MCF 10A (cell line): ENCODE data around the gene PCSK6. TPM values are rescaled to one million over a fixed set of nuclear protein-coding genes. Genes with fewer than 3 reads are reported as not detected.
A peak's percentile ranks its signal among the peaks of the same experiment; 100 is the strongest.

Source experiments
- BruUV-seq: library from RNA; stranded (reverse); fragments of 400-500 nt; replicated peaks from 2 replicates; lab custom pipeline; 2021; lab: Mats Ljungman, UMichigan
- CTCF ChIA-PET: fragments of 300-600 bp; sonication (Branson Sonifier 250); formaldehyde crosslinking; extraction: SDS; loops from one replicate; lab custom pipeline; 2021; ENCODE audit warnings: antibody characterized with exemption, inconsistent platforms; lab: Yijun Ruan, JAX
- POLR2A ChIA-PET: fragments of 300-600, 350-650 bp; sonication (Branson Sonifier 250); formaldehyde crosslinking; extraction: SDS; loops from one replicate; lab custom pipeline; 2020; ENCODE audit warnings: antibody characterized with exemption, inconsistent platforms; lab: Yijun Ruan, JAX
- DNase-seq: peaks from one replicate; pipeline ENCODE4 v3.0.0-alpha.2; 2018; ENCODE audit not compliant: unreplicated experiment
- H3K27ac Mint-ChIP-seq: one replicate; pipeline ENCODE4 v1.8.0; 2022; ENCODE audit warnings: mild to moderate bottlenecking, low read depth, mixed read lengths; ENCODE audit not compliant: unreplicated experiment
- H3K27me3 Mint-ChIP-seq: one replicate; pipeline ENCODE4 v1.8.0; 2022; ENCODE audit warnings: mixed read lengths; ENCODE audit not compliant: insufficient read depth, unreplicated experiment
- H3K36me3 Mint-ChIP-seq: one replicate; pipeline ENCODE4 v1.8.0; 2022; ENCODE audit warnings: mild to moderate bottlenecking, moderate library complexity, mixed read lengths; ENCODE audit not compliant: insufficient read depth, unreplicated experiment
- H3K4me1 Mint-ChIP-seq: one replicate; pipeline ENCODE4 v1.8.0; 2022; ENCODE audit warnings: mixed read lengths; ENCODE audit not compliant: insufficient read depth, unreplicated experiment
- H3K4me3 Mint-ChIP-seq: one replicate; pipeline ENCODE4 v1.8.0; 2022; ENCODE audit warnings: mild to moderate bottlenecking, moderate library complexity, mixed read lengths; ENCODE audit not compliant: unreplicated experiment
- H3K9me3 Mint-ChIP-seq: one replicate; pipeline ENCODE4 v1.8.0; 2022; ENCODE audit warnings: mixed read lengths; ENCODE audit not compliant: unreplicated experiment
- CTCF ChIP-seq: fragments of 200-600 bp; IDR thresholded peaks from one replicate; pipeline ENCODE4 v1.8.0; 2022; ENCODE audit warnings: antibody characterized with exemption, mild to moderate bottlenecking; ENCODE audit not compliant: unreplicated experiment
- intact Hi-C: fragments of 100-400 bp; cut with micrococcal nuclease; formaldehyde crosslinking; loops from 2 replicates; pipeline ENCODE4 v1.14.1; 2022
- total RNA-seq: library from RNA; stranded (reverse); gene quantifications from 2 replicates; pipeline ENCODE4 v1.2.3, GENCODE V29; 2022

PCSK6 gene
- total RNA-seq, 1 experiment from 2014 or later, result 30.8 TPM

- Mint-ChIP-seq H3K27ac (peak overlapping the region; percentile 53), H3K9me3 (no peaks in the 10 kb centered on the region), H3K27me3 (no peaks in the 10 kb centered on the region), H3K36me3 (no peaks in the 10 kb centered on the region), H3K4me1 (no peaks in the 10 kb centered on the region), H3K4me3 (no peak overlapping the region)
- intact Hi-C loops, result no loop called here
- no TSS peak for BruUV-seq
- ChIA-PET CTCF (interaction anchor here (0.5 to 1.7 kb wide), 3 partner anchors 11 to 309 kb away, joined by 3 to 4 read pairs (median 4); no protein-coding TSS in a partner anchor), POLR2A (no interaction called here)
- TF ChIP-seq CTCF, result no peak
- DNase-seq, result no peak
Measured at GRCh38 chr15:101332061-101332467, 157.4 kb downstream of the PCSK6 start.

GRCh38 chr15:101329867-101330380 is 159.6 kb downstream of the PCSK6 start:
- no TSS peak for BruUV-seq
- H3K27me3 Mint-ChIP-seq, result no peaks in the 10 kb centered on the region
- ChIA-PET POLR2A (no interaction called here), CTCF (no interaction called here)
- no peaks in the 10 kb centered on the region for H3K9me3 Mint-ChIP-seq
- no peak for DNase-seq
- intact Hi-C loops, result no loop called here
- no peaks in the 10 kb centered on the region for H3K4me1 Mint-ChIP-seq
- no peaks in the 10 kb centered on the region for H3K36me3 Mint-ChIP-seq
- H3K4me3 Mint-ChIP-seq, result no peak overlapping the region
- H3K27ac Mint-ChIP-seq, result no peak overlapping the region
- no peak for TF ChIP-seq CTCF

GRCh38 chr15:101329309-101329863 is 160.1 kb downstream of the PCSK6 start:
- H3K4me1 Mint-ChIP-seq, result no peaks in the 10 kb centered on the region
- no peak overlapping the region for H3K4me3 Mint-ChIP-seq
- CTCF ChIA-PET, result no interaction called here
- H3K27ac Mint-ChIP-seq, result no peak overlapping the region
- BruUV-seq, result no TSS peak
- TF ChIP-seq CTCF, result no peak
- H3K36me3 Mint-ChIP-seq, result no peaks in the 10 kb centered on the region
- no peak for DNase-seq
- no peaks in the 10 kb centered on the region for H3K9me3 Mint-ChIP-seq
- POLR2A ChIA-PET, result no interaction called here
- H3K27me3 Mint-ChIP-seq, result no peaks in the 10 kb centered on the region
- intact Hi-C loops, result no loop called here

GRCh38 chr15:101328001-101328400 is 161.5 kb downstream of the PCSK6 start:
- ChIA-PET POLR2A (no interaction called here), CTCF (interaction anchor here (0.7 kb wide), 1 partner anchor 19 kb away, joined by 3 read pairs; no protein-coding TSS in a partner anchor)
- no peaks in the 10 kb centered on the region for H3K4me1 Mint-ChIP-seq
- TF ChIP-seq CTCF, result no peak
- H3K9me3 Mint-ChIP-seq, result no peaks in the 10 kb centered on the region
- intact Hi-C loops, result no loop called here
- H3K4me3 Mint-ChIP-seq, result no peak overlapping the region
- no peak for DNase-seq
- H3K27me3 Mint-ChIP-seq, result no peaks in the 10 kb centered on the region
- no peak overlapping the region for H3K27ac Mint-ChIP-seq
- H3K36me3 Mint-ChIP-seq, result no peaks in the 10 kb centered on the region
- BruUV-seq, result no TSS peak
